ENCODE results near the gene TBC1D2. TPM values are rescaled to one million over a fixed set of nuclear protein-coding genes. Genes with fewer than 3 reads are reported as not detected.

Gene TBC1D2
- total and polyA plus RNA-seq, 2 experiments from 2014 or later = 3.7 to 6.8 TPM

GRCh38 chr9:98264516-98264915, 9.1 kb upstream of the TBC1D2 start (continued):
- no peak for TF ChIP-seq POLR2AphosphoS5 (IDR thresholded peaks at IDR 0.05; ENCODE audit: low read depth)
- no peak for TF ChIP-seq REST (IDR thresholded peaks at IDR 0.05; ENCODE audit: unreplicated experiment)
- TF ChIP-seq STAT1 (IDR thresholded peaks at IDR 0.05; ENCODE audit: unreplicated experiment) = no peak
- no peak for TF ChIP-seq EZH2phosphoT487 (IDR thresholded peaks at IDR 0.05; ENCODE audit: unreplicated experiment)
- TF ChIP-seq EZH2 (IDR thresholded peaks at IDR 0.05; ENCODE audit: low read depth, unreplicated experiment) = no peak
- no peak for TF ChIP-seq CTCF (conservative IDR thresholded peaks at IDR 0.05; ENCODE audit: low read depth in 2 of 2)
- no peak for TF ChIP-seq JUNB (IDR thresholded peaks at IDR 0.05; ENCODE audit: unreplicated experiment)

- DNase-seq (ENCODE audit: low spot score) = peak; percentile 89
- H3K27ac Mint-ChIP-seq = no peak overlapping the region
Observed at GRCh38 chr9:98263482-98264357, 8.3 kb upstream of the TBC1D2 start.

More at GRCh38 chr9:98263482-98264357, 8.3 kb upstream of the TBC1D2 start:
- H3K27ac ChIP-seq (ENCODE audit: low read depth) = no peak overlapping the region
- no peaks in the 10 kb centered on the region for H4K20me1 ChIP-seq (replicated peaks; ENCODE audit: insufficient read depth)
- H3K4me1 ChIP-seq (ENCODE audit: insufficient read depth) = peaks cover 4% of the 10 kb centered on the region; the same call in 1 of the 2 replicates
- TF ChIP-seq EZH2 (IDR thresholded peaks at IDR 0.05; ENCODE audit: low read depth, unreplicated experiment) (no peak), POLR2AphosphoS5 (IDR thresholded peaks at IDR 0.05; ENCODE audit: low read depth) (no peak), JUNB (IDR thresholded peaks at IDR 0.05; ENCODE audit: unreplicated experiment) (no peak), STAT1 (IDR thresholded peaks at IDR 0.05; ENCODE audit: unreplicated experiment) (no peak), CTCF (conservative IDR thresholded peaks at IDR 0.05; ENCODE audit: low read depth in 2 of 2) (peak; percentile 94 to 99)
- no peaks in the 10 kb centered on the region for H3F3A ChIP-seq (replicated peaks; ENCODE audit: low read depth)
- Mint-ChIP-seq H3K27me3 (ENCODE audit: insufficient read depth, low read depth, poor library complexity) (no peaks in the 10 kb centered on the region), H3K4me1 (peaks cover 20% of the 10 kb centered on the region), H3K36me3 (ENCODE audit: low read depth) (no peaks in the 10 kb centered on the region), H3K4me3 (no peak overlapping the region), H3K9me3 (no peaks in the 10 kb centered on the region)
- peak; percentile 99 for ATAC-seq
- no peak overlapping the region for H3K4me3 ChIP-seq
- no peaks in the 10 kb centered on the region for H3K9me2 ChIP-seq (ENCODE audit: insufficient read depth)
- H2AFZ ChIP-seq = no peak overlapping the region
- H3K79me2 ChIP-seq (replicated peaks; ENCODE audit: insufficient read depth) = no peaks in the 10 kb centered on the region
- no peaks in the 10 kb centered on the region for H3K27me3 ChIP-seq (ENCODE audit: insufficient read depth)
- H3K4me2 ChIP-seq = no peak overlapping the region
- H3K36me3 ChIP-seq (ENCODE audit: insufficient read depth) = no peaks in the 10 kb centered on the region
